GM18508 (cell line): ENCODE data around the gene RAB9A.
A peak's percentile ranks its signal among the peaks of the same experiment; 100 is the strongest.
"Not testable (repeated sequence)": the region's sequence is repeated elsewhere in the genome, so short reads cannot be mapped to it uniquely, and the experiment has no call there.

Experiments
- ATAC-seq: cut with Tn5 transposase; IDR thresholded peaks from one replicate; pipeline ENCODE4 v1.9.1; 2021; ENCODE audit warnings: moderate number of reproducible peaks; ENCODE audit not compliant: insufficient read depth, unreplicated experiment

The RAB9A gene, protein sequence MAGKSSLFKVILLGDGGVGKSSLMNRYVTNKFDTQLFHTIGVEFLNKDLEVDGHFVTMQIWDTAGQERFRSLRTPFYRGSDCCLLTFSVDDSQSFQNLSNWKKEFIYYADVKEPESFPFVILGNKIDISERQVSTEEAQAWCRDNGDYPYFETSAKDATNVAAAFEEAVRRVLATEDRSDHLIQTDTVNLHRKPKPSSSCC

GRCh38 chrX:13688958-13689740 is at the start of gene RAB9A:
Gene RAB9A, plus strand, starts transcription at chrX:13689128. Its CDS starts 19,619 bp downstream, at chrX:13708747.
- no peak for ATAC-seq

DNA sequence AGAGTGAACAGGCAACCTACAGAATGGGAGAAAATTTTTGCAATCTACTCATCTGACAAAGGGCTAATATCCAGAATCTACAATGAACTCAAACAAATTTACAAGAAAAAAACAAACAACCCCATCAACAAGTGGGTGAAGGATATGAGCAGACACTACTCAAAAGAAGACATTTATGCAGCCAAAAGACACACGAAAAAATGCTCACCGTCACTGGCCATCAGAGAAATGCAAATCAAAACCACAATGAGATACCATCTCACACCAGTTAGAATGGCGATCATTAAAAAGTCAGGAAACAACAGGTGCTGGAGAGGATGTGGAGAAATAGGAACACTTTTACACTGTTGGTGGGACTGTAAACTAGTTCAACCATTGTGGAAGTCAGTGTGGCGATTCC is 47.2 kb upstream of the RAB9A start:
- not testable (repeated sequence) for ATAC-seq

GRCh38 chrX:13645464-13646153 is 43.3 kb upstream of the RAB9A start:
- no peak for ATAC-seq

DNA sequence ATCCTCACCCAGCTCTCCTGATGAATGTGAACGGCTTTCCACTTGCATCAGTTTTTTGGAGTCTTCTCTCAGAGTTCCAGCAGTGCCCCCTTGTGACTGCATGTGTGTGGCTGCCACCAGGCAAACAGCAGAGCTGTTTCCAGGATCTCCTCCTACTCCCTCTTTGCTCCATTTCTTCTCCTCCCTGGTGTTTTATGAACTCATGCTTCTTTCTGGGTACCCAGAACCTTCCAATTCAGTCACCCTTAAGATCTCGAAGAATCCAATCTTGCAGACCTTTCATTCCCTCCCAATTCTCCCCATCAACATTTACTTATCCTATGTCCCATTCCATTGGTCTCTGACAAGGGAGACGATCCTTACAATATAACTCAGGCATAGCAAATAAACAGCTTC is 42.8 kb upstream of the RAB9A start:
- ATAC-seq = no peak

DNA sequence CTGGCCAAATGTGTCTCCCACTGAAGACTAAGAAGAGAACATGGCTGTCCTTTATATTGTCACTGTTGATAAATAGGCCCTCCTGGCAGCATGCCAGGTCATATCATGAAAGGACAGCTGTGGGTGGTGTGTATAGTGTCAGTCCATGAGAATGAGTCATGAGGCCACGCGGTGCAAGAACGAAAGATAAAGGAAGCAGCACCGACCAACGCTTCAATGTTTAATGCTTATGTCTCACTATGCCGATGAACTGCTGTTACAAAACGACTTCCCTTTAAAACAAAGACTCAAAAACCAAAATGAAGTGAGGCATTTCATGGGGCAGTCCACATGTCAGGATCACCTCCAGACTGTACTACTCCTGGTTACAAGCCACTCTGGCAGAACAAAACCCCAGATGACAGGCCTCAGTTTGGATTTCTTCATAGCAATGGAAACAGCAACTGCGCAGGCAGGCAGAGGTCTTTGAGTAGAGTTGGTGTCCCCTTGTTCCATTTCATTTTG is 41.2 kb upstream of the RAB9A start:
- ATAC-seq = no peak

DNA sequence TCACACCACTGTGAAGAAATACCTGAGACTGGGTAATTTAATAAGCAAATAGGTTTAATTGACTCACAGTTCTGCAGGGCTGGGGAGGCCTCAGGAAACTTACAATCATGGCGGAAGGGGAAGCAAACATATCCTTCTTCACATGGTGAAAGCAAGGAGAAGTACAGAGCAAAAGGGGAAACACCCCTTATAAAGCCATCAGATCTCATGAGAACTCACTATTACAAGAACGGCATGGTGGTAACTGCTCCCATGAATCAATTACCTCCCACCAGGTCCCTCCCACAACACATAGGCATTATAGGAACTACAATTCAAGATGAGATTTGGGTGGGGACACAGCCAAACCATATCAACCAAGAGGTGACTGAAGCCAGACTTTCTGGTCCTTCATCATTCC is 40.6 kb upstream of the RAB9A start:
- ATAC-seq = not testable (repeated sequence)

DNA sequence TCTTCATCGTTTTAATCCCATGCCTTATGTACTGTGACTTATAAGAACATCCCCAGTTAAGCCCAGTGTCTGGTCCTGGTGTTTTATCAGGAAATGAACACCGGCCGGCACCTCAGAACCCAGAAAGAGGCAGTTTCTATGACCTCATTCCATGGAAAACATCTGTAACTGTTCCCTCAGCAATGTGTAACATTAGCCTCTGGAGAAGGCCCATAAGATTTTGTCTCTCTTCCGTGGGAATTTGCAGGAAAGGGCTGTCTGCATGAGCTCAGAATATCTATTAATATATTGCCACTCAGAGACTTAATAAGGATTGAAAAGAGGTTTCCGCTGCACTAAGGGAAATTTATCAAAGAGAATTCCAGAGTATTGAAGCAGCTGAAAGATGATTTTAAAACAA is 39.1 kb upstream of the RAB9A start:
- ATAC-seq = no peak

DNA sequence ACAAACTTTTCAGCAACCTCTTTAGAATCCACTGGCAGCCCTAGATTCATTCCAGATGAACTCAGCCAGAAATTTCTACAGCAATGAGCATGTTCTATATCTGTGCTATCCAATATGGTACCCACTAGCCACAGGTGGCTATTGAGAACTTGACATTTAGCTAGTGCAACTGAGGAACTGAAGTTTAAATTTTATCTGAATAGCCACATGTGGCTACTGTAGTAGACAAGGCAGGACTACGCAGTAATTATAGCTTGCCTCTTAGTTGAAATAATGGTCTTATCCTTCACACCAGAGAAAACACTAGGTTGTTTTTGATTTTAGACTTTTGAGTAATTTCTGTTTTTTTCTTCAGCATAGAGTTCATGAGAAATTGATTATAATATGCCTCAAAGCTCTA is 38.6 kb upstream of the RAB9A start:
- ATAC-seq = no peak

GRCh38 chrX:13651150-13651549 is 37.8 kb upstream of the RAB9A start:
- ATAC-seq = no peak

GRCh38 chrX:13652287-13652793 is 36.6 kb upstream of the RAB9A start:
- ATAC-seq = peak; percentile 3

DNA sequence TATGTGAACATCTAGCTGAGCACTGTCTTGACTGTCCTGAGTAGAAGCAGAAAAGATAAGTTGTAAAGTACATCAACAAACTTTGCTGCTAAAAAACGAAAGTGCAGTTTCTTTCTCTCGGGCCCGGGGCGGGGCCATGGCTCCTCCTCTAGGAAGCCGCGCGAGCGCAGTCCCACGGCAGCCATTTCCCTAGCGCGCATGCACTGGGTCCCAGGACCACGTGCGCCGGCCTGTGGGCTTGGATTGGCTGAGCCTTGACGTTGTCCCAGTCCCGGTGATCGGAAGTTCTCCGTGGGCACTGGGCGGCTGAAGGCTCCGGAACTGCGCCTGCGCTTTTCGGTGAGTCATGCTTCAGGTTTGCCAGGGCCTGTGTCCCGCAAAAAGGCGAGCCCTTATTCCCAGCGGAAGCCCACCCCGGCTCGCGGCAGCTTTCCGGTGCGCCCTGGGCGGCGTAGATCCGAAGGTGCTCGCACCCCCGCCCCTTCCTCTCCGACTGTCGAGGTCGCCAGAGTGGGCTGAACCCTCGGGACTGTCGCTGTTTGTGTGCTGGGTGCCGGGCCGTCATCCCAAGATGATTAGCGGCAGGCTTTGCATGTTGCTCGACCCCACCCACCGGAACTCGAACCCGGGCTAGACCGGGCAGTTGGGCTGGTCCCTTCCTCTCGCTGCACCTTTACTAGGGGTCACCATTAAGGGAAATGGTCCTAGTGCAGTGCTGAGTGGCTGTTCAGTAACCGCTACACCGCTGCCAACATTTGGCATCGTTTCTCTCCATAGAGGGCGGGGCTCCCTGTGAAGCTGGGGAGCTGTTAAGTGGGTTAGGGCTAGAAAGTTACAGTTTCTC is 35.9 kb upstream of the RAB9A start, which contains the start of gene TCEANC:
TCEANC (plus strand) TSS at position 292 of the 844 bp plus-strand sequence. CDS start 9,368 bp downstream, outside the sequence.
- peak; percentile 88 for ATAC-seq

DNA sequence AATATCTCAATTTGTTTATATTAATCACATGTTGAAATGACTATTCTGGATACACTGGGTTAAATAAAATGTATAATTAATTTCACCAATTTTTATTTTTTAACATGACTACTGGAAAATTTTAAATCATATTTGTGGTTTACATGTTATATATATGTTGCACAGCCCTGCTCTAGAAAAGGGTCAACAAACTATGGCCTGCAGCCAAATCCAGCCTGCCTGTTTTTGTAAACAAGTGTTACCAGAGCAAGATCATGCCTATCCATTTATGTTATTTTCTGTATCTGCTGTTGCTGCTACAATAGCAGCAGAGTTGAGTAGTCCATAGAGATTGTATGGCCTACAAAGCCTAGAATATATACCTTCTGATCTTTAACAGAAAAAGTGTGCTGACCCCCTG is 34.8 kb upstream of the RAB9A start:
- no peak for ATAC-seq

- ATAC-seq = no peak
Observed at GRCh38 chrX:13655674-13656073, 33.3 kb upstream of the RAB9A start.

DNA sequence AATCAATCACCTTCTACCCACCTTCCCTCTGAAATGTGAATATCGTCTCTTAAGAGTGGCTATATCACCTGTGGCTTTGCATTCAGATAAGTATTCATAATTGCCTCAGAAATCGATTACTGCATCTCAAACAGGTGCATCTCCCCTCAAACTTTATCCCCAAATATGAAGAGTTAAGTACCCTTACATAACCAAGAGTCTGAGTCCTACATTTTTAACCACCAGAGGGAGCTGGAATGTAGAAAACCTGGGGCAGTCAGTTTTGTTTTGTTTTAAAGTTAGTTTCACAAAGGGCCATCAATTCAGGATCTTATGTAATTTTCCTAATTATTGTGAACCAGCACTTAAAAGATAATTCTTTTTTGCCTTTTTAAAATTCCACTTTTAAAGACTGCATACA is 30.3 kb upstream of the RAB9A start:
- ATAC-seq = no peak

GRCh38 chrX:13659063-13659462 is 29.9 kb upstream of the RAB9A start:
- ATAC-seq = no peak

DNA sequence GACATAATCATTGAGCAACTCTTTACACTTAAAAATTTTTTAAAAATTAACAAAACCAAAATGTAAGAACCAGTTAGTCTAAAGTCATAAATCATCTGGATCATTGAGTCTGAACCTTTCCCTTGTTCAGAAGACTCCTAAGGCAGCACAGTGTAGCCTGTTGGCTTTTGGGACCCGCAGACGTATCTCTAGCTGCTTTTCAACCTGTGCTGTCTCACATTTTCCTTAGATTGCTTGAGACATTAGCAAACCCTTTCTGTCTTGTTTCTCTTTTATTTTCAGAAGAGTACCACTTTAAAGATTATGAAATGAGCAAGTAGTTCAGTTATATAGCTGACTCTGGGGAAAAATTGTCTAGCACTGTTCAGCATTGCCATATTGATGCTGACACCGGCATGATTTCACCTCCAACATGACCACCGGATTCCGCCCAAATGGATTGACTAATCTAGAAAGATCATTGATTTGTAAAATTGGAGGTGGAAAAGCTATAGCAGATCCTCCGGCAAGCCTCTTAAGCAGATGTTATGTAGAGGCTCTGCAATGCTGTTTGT is 27.1 kb upstream of the RAB9A start:
- ATAC-seq = no peak

DNA sequence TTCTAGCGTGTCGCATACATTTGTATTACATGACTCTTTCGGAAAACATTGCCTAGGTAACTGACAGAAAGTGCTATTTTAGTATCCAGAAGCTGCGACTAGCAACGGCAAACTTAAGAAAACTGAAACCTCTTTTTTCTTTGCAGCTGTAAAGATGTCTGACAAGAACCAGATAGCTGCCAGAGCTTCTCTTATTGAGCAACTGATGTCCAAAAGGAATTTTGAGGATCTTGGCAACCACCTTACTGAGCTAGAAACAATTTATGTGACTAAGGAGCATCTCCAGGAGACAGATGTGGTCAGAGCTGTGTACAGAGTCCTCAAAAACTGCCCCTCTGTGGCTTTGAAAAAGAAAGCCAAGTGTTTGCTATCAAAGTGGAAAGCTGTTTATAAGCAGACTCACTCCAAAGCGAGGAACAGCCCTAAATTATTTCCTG is 26.6 kb upstream of the RAB9A start:
- ATAC-seq = no peak

DNA sequence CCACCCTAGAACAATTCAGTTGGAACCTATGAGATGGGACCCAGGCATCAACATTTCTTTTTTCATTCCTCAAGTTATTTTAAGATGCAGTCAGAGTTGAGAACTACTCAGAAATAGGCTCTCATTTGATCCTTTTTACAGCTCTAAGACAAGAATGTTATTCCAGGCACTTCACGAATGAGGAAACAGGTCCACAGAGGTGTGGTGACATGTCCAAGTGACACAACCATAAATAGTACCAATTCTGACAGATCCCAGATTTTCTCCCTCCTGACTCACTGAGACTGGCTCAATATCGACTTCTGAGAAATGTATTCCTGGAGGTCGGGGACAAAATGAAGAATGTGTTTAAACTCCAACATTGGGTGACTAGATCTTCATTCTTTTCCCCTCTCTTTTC is 24.9 kb upstream of the RAB9A start:
- no peak for ATAC-seq

GRCh38 chrX:13666836-13667235 is 22.1 kb upstream of the RAB9A start:
- ATAC-seq = no peak

- ATAC-seq = no peak
Observed at GRCh38 chrX:13667919-13668318, 21.0 kb upstream of the RAB9A start.
